GM23248 (cell line): ENCODE measurements around the gene FOXE1. TPM values are rescaled to one million over a fixed set of nuclear protein-coding genes. Genes with fewer than 3 reads are reported as not detected.

Experiments used
- DNase-seq: peaks from one replicate; pipeline ENCODE4 v3.0.0-alpha.2; 2015
- H2AFZ ChIP-seq: fragments of 200-600 bp; sonication (generic); 2 replicates; pipeline ENCODE4 v1.6.1; 2016; ENCODE audit warnings: antibody characterized with exemption
- H3F3A ChIP-seq: fragments of 200-600 bp; sonication (generic); 2 replicates; pipeline ENCODE4 v1.6.1; 2016; ENCODE audit warnings: mild to moderate bottlenecking, antibody characterized with exemption, mixed run types; ENCODE audit not compliant: insufficient read depth
- H3K27ac ChIP-seq: fragments of 200-600 bp; sonication (generic); 2 replicates; pipeline ENCODE4 v1.5.1; 2016; ENCODE audit warnings: mild to moderate bottlenecking
- H3K27me3 ChIP-seq: fragments of 200-600 bp; sonication (generic); replicated peaks from 2 replicates; pipeline ENCODE4 v1.6.1; 2016; ENCODE audit warnings: mild to moderate bottlenecking; ENCODE audit not compliant: insufficient read depth
- H3K36me3 ChIP-seq: fragments of 200-600 bp; sonication (generic); 2 replicates; pipeline ENCODE4 v1.6.1; 2016; ENCODE audit warnings: low read depth, mild to moderate bottlenecking
- H3K4me1 ChIP-seq: fragments of 200-600 bp; sonication (generic); 2 replicates; pipeline ENCODE4 v1.6.1; 2016; ENCODE audit warnings: mild to moderate bottlenecking; ENCODE audit not compliant: insufficient read depth
- H3K4me2 ChIP-seq: fragments of 200-600 bp; sonication (generic); one replicate; pipeline ENCODE4 v1.6.1; 2016; ENCODE audit warnings: mild to moderate bottlenecking; ENCODE audit not compliant: unreplicated experiment
- H3K4me3 ChIP-seq: fragments of 200-600 bp; sonication (generic); 2 replicates; pipeline ENCODE4 v1.5.1; 2016; ENCODE audit warnings: mild to moderate bottlenecking
- H3K79me2 ChIP-seq: fragments of 200-600 bp; sonication (generic); 2 replicates; pipeline ENCODE4 v1.6.1; 2016; ENCODE audit warnings: mild to moderate bottlenecking; ENCODE audit not compliant: insufficient read depth
- H3K9ac ChIP-seq: fragments of 200-600 bp; sonication (generic); 2 replicates; pipeline ENCODE4 v1.6.1; 2016; ENCODE audit warnings: mild to moderate bottlenecking
- H3K9me2 ChIP-seq: fragments of 200-600 bp; sonication (generic); 2 replicates; pipeline ENCODE4 v1.6.1; 2016; ENCODE audit warnings: mixed run types, mild to moderate bottlenecking, moderate library complexity; ENCODE audit not compliant: insufficient read depth
- H3K9me3 ChIP-seq: fragments of 200-600 bp; sonication (generic); one replicate; pipeline ENCODE4 v1.6.1; 2017; ENCODE audit warnings: low read depth
- H4K20me1 ChIP-seq: fragments of 200-600 bp; sonication (generic); 2 replicates; pipeline ENCODE4 v1.6.0; 2016; ENCODE audit not compliant: insufficient read depth
- EZH2 ChIP-seq: fragments of 200-600 bp; sonication (generic); IDR thresholded peaks from 2 replicates; pipeline ENCODE4 v1.6.1; 2018; ENCODE audit warnings: antibody characterized with exemption, mild to moderate bottlenecking; ENCODE audit not compliant: insufficient read depth, poor library complexity, severe bottlenecking
- EZH2phosphoT487 ChIP-seq: fragments of 200-600 bp; sonication (generic); IDR thresholded peaks from 2 replicates; pipeline ENCODE4 v1.6.1; 2018; ENCODE audit warnings: antibody characterized with exemption, moderate library complexity, mild to moderate bottlenecking, low read depth; ENCODE audit not compliant: insufficient read depth
- WGBS, 2 experiments: methylation state at CpG; one replicate each; pipeline ENCODE4 v1.1.6; 2015 to 2017; ENCODE audit warnings: low lambda C conversion rate in 2 of 2, low coverage in 1 of 2; ENCODE audit errors: missing lambda C conversion rate in 2 of 2; 5-methylcytosine and 5-hydroxymethylcytosine counted together
- in situ Hi-C: fragments of 300-500 bp; cut with MboI; formaldehyde crosslinking; loops from 2 replicates; pipeline ENCODE4 v1.15.0; 2020
- polyA plus RNA-seq: library from polyadenylated mRNA; unstranded; fragments of >200 nt; fragmentation: Nextera tagmentation; extraction: Ambion mirVana; gene quantifications from 2 replicates; pipeline ENCODE4 v1.2.1, GENCODE V29; 2016
- total RNA-seq: library from RNA; depleted of rRNA; stranded (reverse); fragments of >200 nt; shearing (Covaris generic); gene quantifications from 2 replicates; pipeline ENCODE4 v1.2.3, GENCODE V29; 2014

Gene FOXE1
- total and polyA plus RNA-seq, 2 experiments from 2014 or later = not detected

DNA sequence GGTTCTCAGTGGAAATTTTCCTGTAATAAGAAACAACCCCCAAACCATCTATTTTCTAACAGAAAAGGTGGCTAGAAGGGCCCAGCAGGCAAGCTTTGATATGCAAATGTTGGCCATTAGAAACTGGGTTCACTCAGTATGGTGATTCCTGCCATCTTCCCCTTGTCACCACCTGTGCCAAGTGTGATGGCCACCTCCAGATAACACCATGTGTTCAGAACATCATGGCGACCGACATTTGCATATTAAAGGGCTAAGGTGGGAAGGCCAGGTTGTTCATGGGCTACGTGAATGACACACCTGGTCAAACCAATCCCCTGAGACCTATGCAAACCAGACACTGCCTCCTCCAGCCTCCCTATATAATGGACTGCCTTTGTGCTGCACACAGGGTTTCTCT lies 20.4 kb downstream of the FOXE1 start:
- DNase-seq = no peak
- no peak overlapping the region for H3K4me3 ChIP-seq
- H3K9me2 ChIP-seq = no peaks in the 10 kb centered on the region
- WGBS, 2 experiments = 73 to 77% methylated on average over 3 of the region's 3 CpGs
- in situ Hi-C loops = no loop called here
- no peak overlapping the region for H3K27ac ChIP-seq
- H2AFZ ChIP-seq = no peak overlapping the region
- peaks cover 16% of the 10 kb centered on the region for H3K4me1 ChIP-seq
- no peaks in the 10 kb centered on the region for H3K9me3 ChIP-seq
- H3K36me3 ChIP-seq = no peaks in the 10 kb centered on the region
- H4K20me1 ChIP-seq = no peaks in the 10 kb centered on the region
- H3K27me3 ChIP-seq = peaks cover 8% of the 10 kb centered on the region
- no peak for TF ChIP-seq EZH2phosphoT487
- no peak for TF ChIP-seq EZH2
- no peaks in the 10 kb centered on the region for H3K79me2 ChIP-seq
- H3F3A ChIP-seq = peaks cover 22% of the 10 kb centered on the region
- H3K9ac ChIP-seq = no peak overlapping the region
- no peak overlapping the region for H3K4me2 ChIP-seq

DNA sequence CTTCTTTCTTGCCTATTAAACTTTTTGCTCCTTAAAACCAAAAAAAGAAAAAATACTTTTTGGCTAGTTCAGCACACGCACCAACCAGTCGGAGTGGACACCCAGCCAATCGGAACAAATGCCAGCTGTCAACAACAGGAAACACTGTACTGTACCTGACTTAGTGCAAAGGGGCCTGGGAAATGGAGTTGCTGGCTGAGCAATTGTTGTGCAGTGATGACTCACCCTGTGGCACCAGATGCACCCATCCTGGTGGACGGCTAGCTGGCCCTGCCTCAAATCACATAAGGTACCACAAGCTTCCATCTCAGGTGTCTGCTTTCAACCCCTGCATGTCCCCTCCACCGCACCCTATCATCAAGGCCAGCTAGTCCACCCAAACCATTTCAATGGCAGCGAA lies 20.9 kb downstream of the FOXE1 start:
- Histone ChIP-seq H3K27ac (no peak overlapping the region), H3F3A (peaks cover 22% of the 10 kb centered on the region), H3K9ac (no peak overlapping the region), H3K4me1 (peaks cover 16% of the 10 kb centered on the region), H3K79me2 (no peaks in the 10 kb centered on the region), H3K4me2 (no peak overlapping the region), H3K36me3 (no peaks in the 10 kb centered on the region), H3K27me3 (peaks cover 8% of the 10 kb centered on the region), H2AFZ (no peak overlapping the region), H3K9me3 (no peaks in the 10 kb centered on the region), H4K20me1 (no peaks in the 10 kb centered on the region), H3K9me2 (no peaks in the 10 kb centered on the region), H3K4me3 (no peak overlapping the region)
- 61 to 69% methylated on average over 6 of the region's 6 CpGs for WGBS, 2 experiments
- peak; percentile 37 for DNase-seq
- no peak for TF ChIP-seq EZH2
- TF ChIP-seq EZH2phosphoT487 = no peak
- in situ Hi-C loops = no loop called here

DNA sequence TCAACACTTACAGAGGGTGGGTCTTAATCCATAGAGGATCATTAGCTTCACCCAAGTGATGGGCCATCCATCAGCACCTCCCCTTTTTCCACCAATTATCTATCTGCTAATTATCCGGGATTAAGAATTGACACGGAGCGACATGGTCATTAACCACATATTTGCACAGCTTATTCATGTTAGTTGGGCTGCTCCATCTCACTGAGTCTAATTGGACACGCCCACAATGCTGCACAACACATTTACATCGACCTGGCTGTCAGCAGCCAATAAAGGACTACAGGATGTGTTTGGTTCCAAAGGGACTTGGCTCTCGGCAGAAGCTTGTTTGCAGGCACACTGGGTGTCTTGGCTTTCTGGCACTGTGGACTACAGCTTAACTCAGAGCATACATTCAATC lies 21.6 kb downstream of the FOXE1 start:
- DNase-seq = no peak
- H3K9me3 ChIP-seq = no peaks in the 10 kb centered on the region
- no peak for TF ChIP-seq EZH2
- no peak for TF ChIP-seq EZH2phosphoT487
- no peak overlapping the region for H3K4me2 ChIP-seq
- no peaks in the 10 kb centered on the region for H3K79me2 ChIP-seq
- peaks cover 22% of the 10 kb centered on the region for H3F3A ChIP-seq
- peaks cover 16% of the 10 kb centered on the region for H3K4me1 ChIP-seq
- H2AFZ ChIP-seq = no peak overlapping the region
- H3K27ac ChIP-seq = no peak overlapping the region
- 63 to 64% methylated on average over 6 of the region's 6 CpGs for WGBS, 2 experiments
- H3K27me3 ChIP-seq = peaks cover 8% of the 10 kb centered on the region
- H3K9me2 ChIP-seq = no peaks in the 10 kb centered on the region
- in situ Hi-C loops = no loop called here
- H4K20me1 ChIP-seq = no peaks in the 10 kb centered on the region
- H3K4me3 ChIP-seq = no peak overlapping the region
- H3K9ac ChIP-seq = no peak overlapping the region
- H3K36me3 ChIP-seq = no peaks in the 10 kb centered on the region

DNA sequence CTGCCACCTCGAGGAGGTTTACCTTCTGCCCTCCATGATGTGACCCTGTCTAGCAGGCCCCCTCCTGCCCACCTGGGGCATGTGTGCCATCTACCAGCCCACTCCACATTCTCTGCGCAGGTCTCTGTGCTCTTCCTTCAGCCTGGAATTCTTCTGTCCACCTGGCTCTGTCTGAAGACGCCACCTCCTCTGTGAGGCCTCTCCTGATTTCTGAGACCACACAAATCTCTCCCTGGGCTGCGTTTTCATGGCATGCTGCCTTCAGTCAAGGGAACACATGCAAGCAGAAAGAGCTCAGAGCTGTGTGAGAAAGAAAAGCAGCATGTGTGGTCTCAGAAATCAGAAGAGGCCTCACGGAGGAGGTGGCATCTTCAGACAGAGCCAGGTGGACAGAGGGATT lies 22.1 kb downstream of the FOXE1 start:
- H3F3A ChIP-seq = peaks cover 22% of the 10 kb centered on the region
- 65 to 70% methylated on average over 5 of the region's 5 CpGs for WGBS, 2 experiments
- no peak overlapping the region for H3K9ac ChIP-seq
- in situ Hi-C loops = no loop called here
- no peaks in the 10 kb centered on the region for H3K79me2 ChIP-seq
- H3K4me3 ChIP-seq = no peak overlapping the region
- H3K4me2 ChIP-seq = no peak overlapping the region
- DNase-seq = no peak
- H3K27me3 ChIP-seq = peaks cover 7% of the 10 kb centered on the region
- H3K9me2 ChIP-seq = no peaks in the 10 kb centered on the region
- peaks cover 16% of the 10 kb centered on the region for H3K4me1 ChIP-seq
- H3K36me3 ChIP-seq = no peaks in the 10 kb centered on the region
- TF ChIP-seq EZH2 (no peak), EZH2phosphoT487 (no peak)
- H3K9me3 ChIP-seq = no peaks in the 10 kb centered on the region
- no peaks in the 10 kb centered on the region for H4K20me1 ChIP-seq
- H2AFZ ChIP-seq = no peak overlapping the region
- no peak overlapping the region for H3K27ac ChIP-seq

DNA sequence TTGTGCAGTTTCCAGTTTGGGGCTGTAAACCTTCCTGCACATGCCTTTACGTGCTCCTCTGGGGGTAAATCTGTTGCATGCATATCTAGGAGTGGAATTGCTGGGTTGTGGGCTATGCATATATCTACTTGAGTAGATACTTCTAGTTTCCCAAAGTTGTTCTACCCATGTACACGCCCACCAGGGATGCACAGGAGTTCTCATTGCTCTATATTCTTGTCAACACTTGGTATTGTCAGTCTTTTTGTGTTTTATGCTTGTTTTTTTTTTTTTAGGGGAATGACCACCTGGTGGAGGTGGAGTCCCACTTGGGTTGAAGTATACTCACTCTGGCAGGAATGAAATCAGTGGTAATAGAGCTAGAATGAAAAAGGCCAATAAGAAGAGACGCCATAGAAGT lies 23.0 kb downstream of the FOXE1 start:
- H3K36me3 ChIP-seq = no peaks in the 10 kb centered on the region
- peaks cover 16% of the 10 kb centered on the region for H3K4me1 ChIP-seq
- peaks cover 22% of the 10 kb centered on the region for H3F3A ChIP-seq
- peak overlapping the region; percentile 96 for H3K27ac ChIP-seq
- no peaks in the 10 kb centered on the region for H3K9me2 ChIP-seq
- 83 to 84% methylated on average over 3 of the region's 3 CpGs for WGBS, 2 experiments
- H3K27me3 ChIP-seq = no peaks in the 10 kb centered on the region; the same call in 1 of the 2 replicates
- H3K9me3 ChIP-seq = no peaks in the 10 kb centered on the region
- peak overlapping the region; percentile 55 for H3K4me2 ChIP-seq
- no peak overlapping the region for H3K9ac ChIP-seq
- no peak for DNase-seq
- H4K20me1 ChIP-seq = no peaks in the 10 kb centered on the region
- 0 out of 2 replicates have a peak overlapping the region, but pooled peaks have one; percentile 45 for H3K4me3 ChIP-seq
- TF ChIP-seq EZH2 (no peak), EZH2phosphoT487 (no peak)
- H3K79me2 ChIP-seq = no peaks in the 10 kb centered on the region
- in situ Hi-C loops = no loop called here
- H2AFZ ChIP-seq = peak overlapping the region; percentile 15; the same call in 1 of the 2 replicates
